Activated T-helper 1 cell treated with anti-CD3 and anti-CD28 coated beads, Interleukin-12 subunit alpha, Interleukin-12 subunit beta, Interleukin-2, Interleukin-4 antibody, amounts not matched to agents 30 ng/mL and 10 ng/mL and 1 ng/mL, durations not matched to agents 14 hours and 24 hours and 36 hours (primary cell): ENCODE data around the gene OPHN1. TPM values are rescaled to one million over a fixed set of nuclear protein-coding genes. Genes with fewer than 3 reads are reported as not detected.
A peak's percentile ranks its signal among the peaks of the same experiment; 100 is the strongest.

Experiments used
- DNase-seq: peaks from one replicate; pipeline ENCODE4 v3.0.0; 2021; ENCODE audit warnings: low spot score
- H3K27ac Mint-ChIP-seq: one replicate; pipeline ENCODE4 v1.8.0; 2021; ENCODE audit warnings: mild to moderate bottlenecking, mixed read lengths
- H3K27me3 Mint-ChIP-seq: one replicate; pipeline ENCODE4 v1.8.0; 2022; ENCODE audit warnings: mild to moderate bottlenecking, moderate library complexity, mixed read lengths; ENCODE audit not compliant: insufficient read depth
- H3K36me3 Mint-ChIP-seq: one replicate; pipeline ENCODE4 v1.8.0; 2021; ENCODE audit warnings: low read depth, mixed read lengths
- H3K4me1 Mint-ChIP-seq: one replicate; pipeline ENCODE4 v1.8.0; 2021; ENCODE audit warnings: low read depth, mixed read lengths
- H3K4me3 Mint-ChIP-seq: one replicate; pipeline ENCODE4 v1.8.0; 2021; ENCODE audit warnings: mild to moderate bottlenecking, moderate library complexity, mixed read lengths
- H3K9me3 Mint-ChIP-seq: one replicate; pipeline ENCODE4 v1.8.0; 2021; ENCODE audit warnings: mixed read lengths
- intact Hi-C: fragments of 100-400 bp; cut with micrococcal nuclease; formaldehyde crosslinking; loops from one replicate; pipeline ENCODE4 v1.15.1; 2024
- total RNA-seq: library from RNA; stranded (reverse); gene quantifications from 2 replicates; pipeline ENCODE4 v1.2.3, GENCODE V29; 2022

Gene OPHN1
- total RNA-seq, 1 donor from 2014 or later, result 0.03 TPM

GRCh38 chrX:68196939-68197791 is 236.1 kb downstream of the OPHN1 start:
- peak; percentile 0 for DNase-seq
- no peak overlapping the region for H3K27ac Mint-ChIP-seq
- intact Hi-C loops, result loop anchor here (2.0 to 10.0 kb wide), 4 partner anchors 265 to 1188 kb away; no protein-coding TSS in a partner anchor
- no peaks in the 10 kb centered on the region for H3K4me1 Mint-ChIP-seq
- no peaks in the 10 kb centered on the region for H3K36me3 Mint-ChIP-seq
- no peak overlapping the region for H3K4me3 Mint-ChIP-seq
- no peaks in the 10 kb centered on the region for H3K27me3 Mint-ChIP-seq
- H3K9me3 Mint-ChIP-seq, result no peaks in the 10 kb centered on the region

GRCh38 chrX:68195561-68195960 is 237.7 kb downstream of the OPHN1 start:
- Mint-ChIP-seq H3K9me3 (no peaks in the 10 kb centered on the region), H3K27me3 (no peaks in the 10 kb centered on the region), H3K4me3 (no peak overlapping the region), H3K36me3 (no peaks in the 10 kb centered on the region), H3K4me1 (no peaks in the 10 kb centered on the region), H3K27ac (no peak overlapping the region)
- no peak for DNase-seq
- intact Hi-C loops, result loop anchor here (5.0 to 10.0 kb wide), 3 partner anchors 267 to 1189 kb away; no protein-coding TSS in a partner anchor

GRCh38 chrX:68193786-68194185 is 239.5 kb downstream of the OPHN1 start:
- Mint-ChIP-seq H3K4me1 (no peaks in the 10 kb centered on the region), H3K4me3 (no peak overlapping the region), H3K36me3 (no peaks in the 10 kb centered on the region), H3K27ac (no peak overlapping the region), H3K9me3 (no peaks in the 10 kb centered on the region), H3K27me3 (no peaks in the 10 kb centered on the region)
- DNase-seq, result no peak
- intact Hi-C loops, result loop anchor here (10.0 kb wide), 1 partner anchor 1191 kb away; no protein-coding TSS in a partner anchor

- intact Hi-C loops, result loop anchor here (10.0 kb wide), 1 partner anchor 1192 kb away; no protein-coding TSS in a partner anchor
- Mint-ChIP-seq H3K4me3 (no peak overlapping the region), H3K9me3 (no peaks in the 10 kb centered on the region), H3K4me1 (no peaks in the 10 kb centered on the region), H3K27ac (no peak overlapping the region), H3K27me3 (no peaks in the 10 kb centered on the region), H3K36me3 (no peaks in the 10 kb centered on the region)
- DNase-seq, result no peak
Observed at GRCh38 chrX:68193234-68193633, 240.1 kb downstream of the OPHN1 start.

- intact Hi-C loops, result loop anchor here (10.0 kb wide), 1 partner anchor 1194 kb away; no protein-coding TSS in a partner anchor
- DNase-seq, result no peak
- Mint-ChIP-seq H3K27ac (no peak overlapping the region), H3K27me3 (no peaks in the 10 kb centered on the region), H3K4me3 (no peak overlapping the region), H3K9me3 (no peaks in the 10 kb centered on the region), H3K4me1 (no peaks in the 10 kb centered on the region), H3K36me3 (no peaks in the 10 kb centered on the region)
Observed at GRCh38 chrX:68190799-68191198, 242.5 kb downstream of the OPHN1 start.

- H3K4me3 Mint-ChIP-seq, result no peak overlapping the region
- no peaks in the 10 kb centered on the region for H3K27me3 Mint-ChIP-seq
- no peaks in the 10 kb centered on the region for H3K9me3 Mint-ChIP-seq
- H3K27ac Mint-ChIP-seq, result no peak overlapping the region
- no peaks in the 10 kb centered on the region for H3K36me3 Mint-ChIP-seq
- H3K4me1 Mint-ChIP-seq, result no peaks in the 10 kb centered on the region
- no peak for DNase-seq
- intact Hi-C loops, result no loop called here
Observed at GRCh38 chrX:68186552-68187262, 246.6 kb downstream of the OPHN1 start.

GRCh38 chrX:68185161-68185560 is 248.1 kb downstream of the OPHN1 start:
- no peak for DNase-seq
- H3K36me3 Mint-ChIP-seq, result no peaks in the 10 kb centered on the region
- no peaks in the 10 kb centered on the region for H3K9me3 Mint-ChIP-seq
- H3K4me1 Mint-ChIP-seq, result no peaks in the 10 kb centered on the region
- no peak overlapping the region for H3K27ac Mint-ChIP-seq
- H3K4me3 Mint-ChIP-seq, result no peak overlapping the region
- H3K27me3 Mint-ChIP-seq, result no peaks in the 10 kb centered on the region
- intact Hi-C loops, result no loop called here

GRCh38 chrX:68183612-68184214 is 249.6 kb downstream of the OPHN1 start:
- peaks cover 2% of the 10 kb centered on the region for H3K9me3 Mint-ChIP-seq
- H3K36me3 Mint-ChIP-seq, result no peaks in the 10 kb centered on the region
- DNase-seq, result no peak
- no peaks in the 10 kb centered on the region for H3K4me1 Mint-ChIP-seq
- intact Hi-C loops, result no loop called here
- H3K4me3 Mint-ChIP-seq, result no peak overlapping the region
- no peak overlapping the region for H3K27ac Mint-ChIP-seq
- no peaks in the 10 kb centered on the region for H3K27me3 Mint-ChIP-seq

- H3K36me3 Mint-ChIP-seq, result no peaks in the 10 kb centered on the region
- H3K27ac Mint-ChIP-seq, result no peak overlapping the region
- H3K27me3 Mint-ChIP-seq, result no peaks in the 10 kb centered on the region
- H3K4me3 Mint-ChIP-seq, result no peak overlapping the region
- intact Hi-C loops, result no loop called here
- H3K9me3 Mint-ChIP-seq, result peaks cover 11% of the 10 kb centered on the region
- H3K4me1 Mint-ChIP-seq, result no peaks in the 10 kb centered on the region
- DNase-seq, result no peak
Observed at GRCh38 chrX:68180579-68180978, 252.7 kb downstream of the OPHN1 start.

GRCh38 chrX:68179355-68179754 is 253.9 kb downstream of the OPHN1 start:
- no peaks in the 10 kb centered on the region for H3K36me3 Mint-ChIP-seq
- DNase-seq, result no peak
- no peaks in the 10 kb centered on the region for H3K4me1 Mint-ChIP-seq
- H3K9me3 Mint-ChIP-seq, result peaks cover 11% of the 10 kb centered on the region
- no peak overlapping the region for H3K27ac Mint-ChIP-seq
- no peaks in the 10 kb centered on the region for H3K27me3 Mint-ChIP-seq
- intact Hi-C loops, result no loop called here
- H3K4me3 Mint-ChIP-seq, result no peak overlapping the region

- H3K4me3 Mint-ChIP-seq, result no peak overlapping the region
- no peak for DNase-seq
- H3K9me3 Mint-ChIP-seq, result peaks cover 11% of the 10 kb centered on the region
- H3K27me3 Mint-ChIP-seq, result no peaks in the 10 kb centered on the region
- intact Hi-C loops, result no loop called here
- H3K4me1 Mint-ChIP-seq, result no peaks in the 10 kb centered on the region
- no peak overlapping the region for H3K27ac Mint-ChIP-seq
- H3K36me3 Mint-ChIP-seq, result no peaks in the 10 kb centered on the region
Observed at GRCh38 chrX:68177542-68177941, 255.8 kb downstream of the OPHN1 start.

GRCh38 chrX:68175562-68175961 is 257.7 kb downstream of the OPHN1 start:
- Mint-ChIP-seq H3K4me3 (no peak overlapping the region), H3K9me3 (peaks cover 11% of the 10 kb centered on the region), H3K4me1 (no peaks in the 10 kb centered on the region), H3K27ac (no peak overlapping the region), H3K36me3 (no peaks in the 10 kb centered on the region), H3K27me3 (no peaks in the 10 kb centered on the region)
- no peak for DNase-seq
- intact Hi-C loops, result no loop called here

GRCh38 chrX:68163441-68163840 is 269.9 kb downstream of the OPHN1 start:
- Mint-ChIP-seq H3K4me3 (no peak overlapping the region), H3K27me3 (peaks cover 2% of the 10 kb centered on the region), H3K27ac (no peak overlapping the region), H3K4me1 (no peaks in the 10 kb centered on the region), H3K9me3 (no peaks in the 10 kb centered on the region), H3K36me3 (no peaks in the 10 kb centered on the region)
- DNase-seq, result no peak
- intact Hi-C loops, result no loop called here
